Kidney epithelial cell (primary cell): ENCODE measurements around the gene NOTCH1. TPM values are rescaled to one million over a fixed set of nuclear protein-coding genes. Genes with fewer than 3 reads are reported as not detected.

Source experiments
- DNase-seq: peaks from one replicate; pipeline ENCODE4 v3.0.0-alpha.2; 2010; ENCODE audit warnings: low read depth
- H3K27me3 ChIP-seq: 2 replicates; pipeline ENCODE4 v1.6.0; 2011; ENCODE audit warnings: low read length; ENCODE audit not compliant: control insufficient read depth, insufficient read depth
- H3K36me3 ChIP-seq: 2 replicates; pipeline ENCODE4 v1.5.1; 2011; ENCODE audit warnings: low read length; ENCODE audit not compliant: control insufficient read depth, insufficient read depth
- H3K4me3 ChIP-seq: 2 replicates; pipeline ENCODE4 v1.5.1; 2011; ENCODE audit warnings: low read depth, mild to moderate bottlenecking, control low read depth, low read length
- CTCF ChIP-seq: IDR thresholded peaks from 2 replicates; pipeline ENCODE4 v1.5.1; 2011; ENCODE audit warnings: mild to moderate bottlenecking, moderate library complexity, low read length, control low read depth, inconsistent platforms; ENCODE audit not compliant: insufficient read depth, poor library complexity, severe bottlenecking
- total RNA-seq: library from RNA; depleted of rRNA; stranded (reverse); fragments of >200 nt; gene quantifications from 2 replicates; pipeline ENCODE4 v1.2.3, GENCODE V29; 2015

NOTCH1 gene
- total RNA-seq, 1 donor from 2014 or later = 40.9 TPM

GRCh38 chr9:136532799-136533774 is 12.8 kb downstream of the NOTCH1 start:
- no peak for TF ChIP-seq CTCF
- no peaks in the 10 kb centered on the region for H3K36me3 ChIP-seq
- no peak overlapping the region for H3K4me3 ChIP-seq
- peaks cover 14% of the 10 kb centered on the region for H3K27me3 ChIP-seq
- DNase-seq = no peak

- no peak for DNase-seq
- H3K4me3 ChIP-seq = no peak overlapping the region
- no peak for TF ChIP-seq CTCF
- no peaks in the 10 kb centered on the region for H3K36me3 ChIP-seq
- peaks cover 14% of the 10 kb centered on the region for H3K27me3 ChIP-seq
Measured at GRCh38 chr9:136531904-136532798, 13.7 kb downstream of the NOTCH1 start.

GRCh38 chr9:136531186-136531903 is 14.5 kb downstream of the NOTCH1 start:
- Histone ChIP-seq H3K27me3 (peaks cover 14% of the 10 kb centered on the region), H3K4me3 (no peak overlapping the region), H3K36me3 (no peaks in the 10 kb centered on the region)
- TF ChIP-seq CTCF = no peak
- DNase-seq = no peak

- H3K36me3 ChIP-seq = no peaks in the 10 kb centered on the region
- no peak for TF ChIP-seq CTCF
- no peak overlapping the region for H3K4me3 ChIP-seq
- peaks cover 14% of the 10 kb centered on the region for H3K27me3 ChIP-seq
- no peak for DNase-seq
Measured at GRCh38 chr9:136530461-136531089, 15.3 kb downstream of the NOTCH1 start.
